ENCODE results near the gene C3orf52.

Gene C3orf52

GRCh38 chr3:112137781-112138180 lies 51.6 kb downstream of the C3orf52 start:
- no peak for DNase-seq

GRCh38 chr3:112138219-112138969 lies 52.2 kb downstream of the C3orf52 start:
- no peak for DNase-seq

- DNase-seq, result no peak
Measured at GRCh38 chr3:112140584-112140983, 54.4 kb downstream of the C3orf52 start.

- DNase-seq, result no peak
Measured at GRCh38 chr3:112141293-112141692, 55.1 kb downstream of the C3orf52 start.

- no peak for DNase-seq
Measured at GRCh38 chr3:112143251-112143650, 57.1 kb downstream of the C3orf52 start.

GRCh38 chr3:112143689-112144088 lies 57.5 kb downstream of the C3orf52 start:
- DNase-seq, result no peak

GRCh38 chr3:112149136-112149535 lies 62.9 kb downstream of the C3orf52 start:
- no peak for DNase-seq

GRCh38 chr3:112167758-112168157 lies 81.6 kb downstream of the C3orf52 start:
- DNase-seq, result no peak
